OCI-LY3 (cell line): Measurements from ENCODE around the gene CYB561D1.

Experiments
- CTCF ChIP-seq: fragments of 200-600, 300-600 bp; sonication (generic); IDR thresholded peaks from 2 replicates; pipeline ENCODE4 v1.5.1; 2014; ENCODE audit warnings: antibody characterized with exemption, low read length, low read depth
- EZH2phosphoT487 ChIP-seq: fragments of 200-600 bp; shearing (Covaris generic); IDR thresholded peaks from 2 replicates; pipeline ENCODE4 v1.6.1; 2018; ENCODE audit warnings: antibody characterized with exemption, mixed run types, low read depth

GRCh38 chr1:109470245-109470644, 23.6 kb upstream of the CYB561D1 start:
- TF ChIP-seq CTCF (no peak), EZH2phosphoT487 (no peak)
